ENCODE data around the gene EXT2.

The EXT2 gene

DNA sequence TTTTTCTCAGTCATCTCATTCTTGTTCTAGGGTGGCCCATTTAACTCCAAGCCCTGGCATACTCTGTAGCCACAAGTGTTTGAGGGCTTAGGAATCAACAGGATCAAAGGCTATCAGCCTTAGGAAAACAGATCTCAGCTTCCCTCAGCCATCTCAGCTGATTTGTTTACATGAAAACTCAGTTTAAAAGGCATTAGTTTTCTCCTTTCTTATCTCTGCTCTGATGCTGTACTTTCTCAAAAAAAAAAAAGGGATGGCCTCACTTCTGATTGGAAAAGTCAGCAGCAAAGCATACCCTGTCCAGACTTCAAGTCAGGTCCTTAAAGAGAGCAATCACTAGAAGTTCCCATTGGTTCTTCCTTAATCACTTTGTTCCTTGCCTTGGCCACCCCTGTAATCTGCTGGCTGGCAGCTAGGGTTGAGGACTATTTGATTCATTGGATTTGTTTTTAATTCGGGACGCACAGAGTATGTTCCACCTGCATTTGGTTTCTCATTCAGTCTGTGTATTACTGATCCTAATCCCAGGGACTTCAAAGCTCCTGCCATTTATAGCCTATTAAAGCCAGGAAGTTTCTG is 102.8 kb downstream of the EXT2 start:
- no peak for TF ChIP-seq ZFX (IDR thresholded peaks at IDR 0.05; ENCODE audit: borderline replicate concordance)
- TF ChIP-seq, protein P1, sequence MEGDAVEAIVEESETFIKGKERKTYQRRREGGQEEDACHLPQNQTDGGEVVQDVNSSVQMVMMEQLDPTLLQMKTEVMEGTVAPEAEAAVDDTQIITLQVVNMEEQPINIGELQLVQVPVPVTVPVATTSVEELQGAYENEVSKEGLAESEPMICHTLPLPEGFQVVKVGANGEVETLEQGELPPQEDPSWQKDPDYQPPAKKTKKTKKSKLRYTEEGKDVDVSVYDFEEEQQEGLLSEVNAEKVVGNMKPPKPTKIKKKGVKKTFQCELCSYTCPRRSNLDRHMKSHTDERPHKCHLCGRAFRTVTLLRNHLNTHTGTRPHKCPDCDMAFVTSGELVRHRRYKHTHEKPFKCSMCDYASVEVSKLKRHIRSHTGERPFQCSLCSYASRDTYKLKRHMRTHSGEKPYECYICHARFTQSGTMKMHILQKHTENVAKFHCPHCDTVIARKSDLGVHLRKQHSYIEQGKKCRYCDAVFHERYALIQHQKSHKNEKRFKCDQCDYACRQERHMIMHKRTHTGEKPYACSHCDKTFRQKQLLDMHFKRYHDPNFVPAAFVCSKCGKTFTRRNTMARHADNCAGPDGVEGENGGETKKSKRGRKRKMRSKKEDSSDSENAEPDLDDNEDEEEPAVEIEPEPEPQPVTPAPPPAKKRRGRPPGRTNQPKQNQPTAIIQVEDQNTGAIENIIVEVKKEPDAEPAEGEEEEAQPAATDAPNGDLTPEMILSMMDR (IDR thresholded peaks at IDR 0.05) = no peak

DNA sequence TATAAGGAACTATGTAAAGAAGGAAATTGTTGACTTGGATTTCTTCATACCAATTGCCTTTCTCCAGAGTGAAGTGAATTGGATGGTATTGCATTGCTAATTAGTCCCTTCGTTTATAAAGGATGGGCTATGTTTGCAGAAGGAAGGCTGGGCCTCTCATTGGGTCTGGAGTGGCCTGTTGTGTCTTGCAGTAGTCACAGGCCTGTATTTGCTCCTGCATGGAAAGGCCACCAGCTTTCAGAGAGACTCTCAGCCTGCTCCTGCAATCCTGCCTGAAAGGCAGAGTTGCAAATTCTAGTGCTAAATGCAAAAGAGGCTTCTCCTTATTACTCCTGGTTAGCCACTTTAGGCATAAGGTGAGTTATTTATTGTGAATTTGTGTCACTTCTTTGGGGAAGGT is 103.8 kb downstream of the EXT2 start:
- H3K27ac ChIP-seq = no peak overlapping the region
- no peak for TF ChIP-seq ZFX (IDR thresholded peaks at IDR 0.05; ENCODE audit: borderline replicate concordance)
- TF ChIP-seq, protein P1 (IDR thresholded peaks at IDR 0.05) = no peak

More for the DNA sequence above, 102.8 kb downstream of the EXT2 start:
- H3K27ac ChIP-seq = no peak overlapping the region

GRCh38 chr11:44199816-44200215 is 104.3 kb downstream of the EXT2 start:
- TF ChIP-seq ZFX (IDR thresholded peaks at IDR 0.05; ENCODE audit: borderline replicate concordance) = no peak
- TF ChIP-seq, protein P1 (IDR thresholded peaks at IDR 0.05) = no peak

DNA sequence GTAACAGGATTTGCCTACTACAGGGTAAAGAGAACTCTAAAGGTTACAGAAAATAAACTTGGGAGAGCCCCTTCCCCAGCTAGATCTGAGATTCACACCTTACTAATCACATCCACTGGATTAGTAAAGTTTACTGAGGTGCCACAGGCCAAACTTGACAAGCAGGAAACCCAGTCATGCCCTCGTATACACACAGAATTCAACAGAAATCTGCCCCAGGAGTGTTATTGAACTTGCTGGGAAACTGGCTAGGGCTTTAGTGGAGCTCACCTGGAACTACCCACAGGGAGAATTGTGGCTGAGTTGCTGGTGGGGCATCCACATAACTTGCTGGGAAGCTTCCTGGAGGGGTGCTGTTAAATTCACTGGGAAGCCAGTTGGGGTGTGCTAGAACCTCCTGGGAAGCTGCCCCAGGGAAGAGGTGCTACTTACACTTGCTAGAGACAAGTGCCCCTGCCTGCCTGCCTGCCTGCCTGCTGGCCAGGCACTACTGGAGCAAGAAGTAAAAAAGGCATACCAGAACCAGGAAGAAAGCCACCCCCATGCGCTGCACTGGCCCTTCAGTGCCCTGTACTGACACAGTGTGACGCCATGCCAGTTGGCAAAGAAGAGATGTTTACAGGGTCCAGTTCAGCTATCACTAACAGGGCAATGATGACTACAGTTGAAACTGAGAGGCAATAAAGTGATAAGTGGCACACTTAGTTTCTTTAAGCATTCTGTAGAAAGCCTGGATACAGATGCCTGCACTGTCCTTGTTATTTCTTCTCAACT is 108.0 kb downstream of the EXT2 start:
- no peak overlapping the region for H3K27ac ChIP-seq
- TF ChIP-seq, protein P1 (IDR thresholded peaks at IDR 0.05) = no peak

More at GRCh38 chr11:44199816-44200215, 104.3 kb downstream of the EXT2 start:
- H3K27ac ChIP-seq = no peak overlapping the region

DNA sequence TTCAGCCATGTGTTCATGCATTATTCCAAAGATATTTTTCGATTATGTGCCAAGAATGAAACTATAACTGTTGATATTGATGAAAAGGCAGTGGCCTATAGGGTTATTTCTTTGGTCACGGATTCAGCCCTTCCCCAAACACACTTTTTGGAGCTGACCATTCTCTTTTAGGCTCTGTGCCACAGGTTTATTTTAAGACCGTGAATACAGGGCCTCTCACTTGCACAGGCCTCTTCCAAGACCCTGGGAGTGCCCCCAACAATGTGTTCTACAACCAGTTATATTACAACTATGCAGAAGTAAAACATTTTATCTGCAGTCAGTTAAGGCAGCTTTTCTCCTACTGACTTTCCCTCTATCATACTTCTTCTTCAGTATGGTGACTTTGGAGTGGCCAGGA is 109.9 kb downstream of the EXT2 start:
- no peak for TF ChIP-seq ZFX (IDR thresholded peaks at IDR 0.05; ENCODE audit: borderline replicate concordance)
- H3K27ac ChIP-seq = no peak overlapping the region

DNA sequence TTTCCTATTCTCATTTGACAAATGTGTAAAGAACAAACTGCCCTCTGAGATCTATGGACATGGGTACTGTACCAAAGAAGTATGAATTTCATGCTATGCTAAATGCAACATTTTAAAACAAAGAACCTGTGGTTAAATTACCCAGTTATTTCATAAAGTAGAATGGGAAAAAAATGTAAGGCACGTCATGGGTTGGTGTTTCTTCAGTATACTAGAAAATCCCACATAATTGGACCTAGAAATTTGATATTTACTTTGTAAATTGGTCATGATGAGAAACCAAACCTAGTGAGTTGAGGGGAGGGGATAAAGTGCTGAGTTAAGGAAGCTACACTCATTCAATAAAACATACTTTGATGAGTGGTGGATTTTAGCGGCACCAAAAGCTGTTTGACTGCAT is 110.4 kb downstream of the EXT2 start:
- H3K27ac ChIP-seq = no peak overlapping the region
- no peak for TF ChIP-seq ZFX (IDR thresholded peaks at IDR 0.05; ENCODE audit: borderline replicate concordance)
- TF ChIP-seq, protein P1 (IDR thresholded peaks at IDR 0.05) = no peak

GRCh38 chr11:44207292-44207691 is 111.8 kb downstream of the EXT2 start:
- H3K27ac ChIP-seq = no peak overlapping the region
- TF ChIP-seq, protein P1 (IDR thresholded peaks at IDR 0.05) = no peak
- TF ChIP-seq ZFX (IDR thresholded peaks at IDR 0.05; ENCODE audit: borderline replicate concordance) = no peak

Measured in 22Rv1 (cell line).